ENCODE measurements around the gene LCOR. TPM values are rescaled to one million over a fixed set of nuclear protein-coding genes. Genes with fewer than 3 reads are reported as not detected.
A peak's percentile ranks its signal among the peaks of the same experiment; 100 is the strongest.

LCOR gene
- total RNA-seq, 1 experiment from 2014 or later = 39.2 TPM

- no peaks in the 10 kb centered on the region for H3K4me1 ChIP-seq (ENCODE audit: insufficient read depth, low read length, poor library complexity, severe bottlenecking)
- POLR2A ChIA-PET (ENCODE audit: low non-redundant PET) = no interaction called here
- DNase-seq (ENCODE audit: low spot score) = no peak
- TF ChIP-seq, protein P1, sequence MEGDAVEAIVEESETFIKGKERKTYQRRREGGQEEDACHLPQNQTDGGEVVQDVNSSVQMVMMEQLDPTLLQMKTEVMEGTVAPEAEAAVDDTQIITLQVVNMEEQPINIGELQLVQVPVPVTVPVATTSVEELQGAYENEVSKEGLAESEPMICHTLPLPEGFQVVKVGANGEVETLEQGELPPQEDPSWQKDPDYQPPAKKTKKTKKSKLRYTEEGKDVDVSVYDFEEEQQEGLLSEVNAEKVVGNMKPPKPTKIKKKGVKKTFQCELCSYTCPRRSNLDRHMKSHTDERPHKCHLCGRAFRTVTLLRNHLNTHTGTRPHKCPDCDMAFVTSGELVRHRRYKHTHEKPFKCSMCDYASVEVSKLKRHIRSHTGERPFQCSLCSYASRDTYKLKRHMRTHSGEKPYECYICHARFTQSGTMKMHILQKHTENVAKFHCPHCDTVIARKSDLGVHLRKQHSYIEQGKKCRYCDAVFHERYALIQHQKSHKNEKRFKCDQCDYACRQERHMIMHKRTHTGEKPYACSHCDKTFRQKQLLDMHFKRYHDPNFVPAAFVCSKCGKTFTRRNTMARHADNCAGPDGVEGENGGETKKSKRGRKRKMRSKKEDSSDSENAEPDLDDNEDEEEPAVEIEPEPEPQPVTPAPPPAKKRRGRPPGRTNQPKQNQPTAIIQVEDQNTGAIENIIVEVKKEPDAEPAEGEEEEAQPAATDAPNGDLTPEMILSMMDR (conservative IDR thresholded peaks at IDR 0.05; ENCODE audit: low read depth, low read length) = no peak
- no peak for TF ChIP-seq EZH2 (IDR thresholded peaks at IDR 0.05; ENCODE audit: borderline replicate concordance, low read depth, low read length, poor library complexity, severe bottlenecking)
- CTCF ChIA-PET = no interaction called here
- no peak overlapping the region for H3K4me3 ChIP-seq (ENCODE audit: low read depth, low read length, poor library complexity, severe bottlenecking)
- H3K27ac ChIP-seq (ENCODE audit: low read depth, low read length, poor library complexity, severe bottlenecking) = no peak overlapping the region
- intact Hi-C loops (cut with micrococcal nuclease; ENCODE audit: unreplicated experiment) = no loop called here
- H3K9me3 ChIP-seq (ENCODE audit: low read depth, low read length, poor library complexity, severe bottlenecking) = no peaks in the 10 kb centered on the region
- H3K27me3 ChIP-seq (replicated peaks; ENCODE audit: insufficient read depth, low read depth, low read length, poor library complexity) = no peaks in the 10 kb centered on the region
- no TSS peak for BruUV-seq (replicated peaks)
- no peaks in the 10 kb centered on the region for H3K36me3 ChIP-seq (ENCODE audit: insufficient read depth, low read length, poor library complexity, severe bottlenecking)
Observed at GRCh38 chr10:96904648-96905047, 72.5 kb downstream of the LCOR start.

DNA sequence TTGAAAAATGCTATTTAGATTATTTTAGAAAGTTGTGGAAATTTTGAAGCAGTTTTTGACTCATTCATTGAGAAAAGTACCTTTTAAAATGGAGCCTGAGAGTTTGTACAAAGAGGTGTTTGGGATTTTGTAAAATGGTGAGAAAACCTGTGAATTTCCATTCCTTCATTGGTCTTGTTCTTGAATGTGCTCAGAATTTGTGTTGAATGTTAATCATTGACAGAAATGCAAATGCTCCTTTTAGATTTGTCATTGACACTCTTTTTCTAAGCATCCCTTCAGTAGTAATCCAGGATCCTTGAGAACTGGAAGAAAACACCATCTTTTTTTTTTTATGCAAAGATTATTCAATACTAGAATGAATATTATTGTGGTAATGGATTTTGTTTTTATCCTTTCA is 74.8 kb downstream of the LCOR start:
- H3K27me3 ChIP-seq (replicated peaks; ENCODE audit: insufficient read depth, low read depth, low read length, poor library complexity) = no peaks in the 10 kb centered on the region
- intact Hi-C loops (cut with micrococcal nuclease; ENCODE audit: unreplicated experiment) = no loop called here
- ChIA-PET POLR2A (ENCODE audit: low non-redundant PET) (no interaction called here), CTCF (no interaction called here)
- no peak for DNase-seq (ENCODE audit: low spot score)
- TF ChIP-seq, protein P1 (conservative IDR thresholded peaks at IDR 0.05; ENCODE audit: low read depth, low read length) = no peak
- H3K4me3 ChIP-seq (ENCODE audit: low read depth, low read length, poor library complexity, severe bottlenecking) = no peak overlapping the region
- H3K27ac ChIP-seq (ENCODE audit: low read depth, low read length, poor library complexity, severe bottlenecking) = no peak overlapping the region
- H3K4me1 ChIP-seq (ENCODE audit: insufficient read depth, low read length, poor library complexity, severe bottlenecking) = no peaks in the 10 kb centered on the region
- no peaks in the 10 kb centered on the region for H3K9me3 ChIP-seq (ENCODE audit: low read depth, low read length, poor library complexity, severe bottlenecking)
- no TSS peak for BruUV-seq (replicated peaks)
- H3K36me3 ChIP-seq (ENCODE audit: insufficient read depth, low read length, poor library complexity, severe bottlenecking) = no peaks in the 10 kb centered on the region

GRCh38 chr10:96910488-96911395 is 78.6 kb downstream of the LCOR start:
- H3K27ac ChIP-seq (ENCODE audit: low read depth, low read length, poor library complexity, severe bottlenecking) = no peak overlapping the region
- intact Hi-C loops (cut with micrococcal nuclease; ENCODE audit: unreplicated experiment) = loop anchor here (5.0 kb wide), 1 partner anchor 117 kb away; no protein-coding TSS in a partner anchor
- DNase-seq (ENCODE audit: low spot score) = peak; percentile 58
- no peak overlapping the region for H3K4me3 ChIP-seq (ENCODE audit: low read depth, low read length, poor library complexity, severe bottlenecking)
- no peak for TF ChIP-seq EZH2 (IDR thresholded peaks at IDR 0.05; ENCODE audit: borderline replicate concordance, low read depth, low read length, poor library complexity, severe bottlenecking)
- TF ChIP-seq, protein P1 (conservative IDR thresholded peaks at IDR 0.05; ENCODE audit: low read depth, low read length) = peak; percentile 79
- no peaks in the 10 kb centered on the region for H3K36me3 ChIP-seq (ENCODE audit: insufficient read depth, low read length, poor library complexity, severe bottlenecking)
- no peaks in the 10 kb centered on the region for H3K9me3 ChIP-seq (ENCODE audit: low read depth, low read length, poor library complexity, severe bottlenecking)
- ChIA-PET POLR2A (ENCODE audit: low non-redundant PET) (no interaction called here), CTCF (interaction anchor here (0.6 to 0.7 kb wide), 2 partner anchors 15 to 167 kb away, joined by 4 to 12 read pairs; no protein-coding TSS in a partner anchor)
- no TSS peak for BruUV-seq (replicated peaks)
- no peaks in the 10 kb centered on the region for H3K27me3 ChIP-seq (replicated peaks; ENCODE audit: insufficient read depth, low read depth, low read length, poor library complexity)
- H3K4me1 ChIP-seq (ENCODE audit: insufficient read depth, low read length, poor library complexity, severe bottlenecking) = no peaks in the 10 kb centered on the region

Measured in A673 (cell line).